Upper lobe of right lung (tissue), 1 donor: ENCODE data around the gene MAGI2. TPM values are rescaled to one million over a fixed set of nuclear protein-coding genes. Genes with fewer than 3 reads are reported as not detected.
A peak's percentile ranks its signal among the peaks of the same experiment; 100 is the strongest.

ENCODE experiments used
- ATAC-seq: fragments of 200-7000 bp; cut with Tn5 transposase; one replicate; pipeline ENCODE4 v1.9.1; 2020; ENCODE audit warnings: mild to moderate bottlenecking, moderate library complexity
- DNase-seq: peaks from one replicate; pipeline ENCODE4 v3.0.0-alpha.2; 2020
- H3K27ac ChIP-seq: fragments of 200-600 bp; one replicate; pipeline ENCODE4 v1.8.0; 2022
- H3K27me3 ChIP-seq: fragments of 200-600 bp; one replicate; pipeline ENCODE4 v1.8.0; 2022; ENCODE audit warnings: mild to moderate bottlenecking
- H3K36me3 ChIP-seq: fragments of 200-600 bp; one replicate; pipeline ENCODE4 v1.8.0; 2022
- H3K4me1 ChIP-seq: fragments of 200-600 bp; one replicate; pipeline ENCODE4 v1.8.0; 2022
- H3K4me3 ChIP-seq: fragments of 200-600 bp; one replicate; pipeline ENCODE4 v1.8.0; 2022; ENCODE audit warnings: mild to moderate bottlenecking
- H3K9me3 ChIP-seq: fragments of 200-600 bp; one replicate; pipeline ENCODE4 v1.8.0; 2022
- intact Hi-C: fragments of 100-400 bp; cut with DNase I; formaldehyde crosslinking; loops from one replicate; pipeline ENCODE4 v1.11.0; 2022
- total RNA-seq: library from RNA; stranded (reverse); fragmentation: NEBNext Ultra II Directional; extraction: Animal tissue kit (Norgen Biotek cat#: 25700); gene quantifications from one replicate; pipeline ENCODE4 v1.2.1, GENCODE V29; 2021
- TF ChIP-seq, protein P1 (sequence below): fragments of 200-600 bp; IDR thresholded peaks from one replicate; pipeline ENCODE4 v1.8.0; 2022; ENCODE audit warnings: antibody characterized with exemption
- donor health status: DM: no; HTN: yes; CAD: no; lungs with severe emphysema.

Gene MAGI2
- total RNA-seq, 1 donor from 2014 or later = 12.8 TPM

DNA sequence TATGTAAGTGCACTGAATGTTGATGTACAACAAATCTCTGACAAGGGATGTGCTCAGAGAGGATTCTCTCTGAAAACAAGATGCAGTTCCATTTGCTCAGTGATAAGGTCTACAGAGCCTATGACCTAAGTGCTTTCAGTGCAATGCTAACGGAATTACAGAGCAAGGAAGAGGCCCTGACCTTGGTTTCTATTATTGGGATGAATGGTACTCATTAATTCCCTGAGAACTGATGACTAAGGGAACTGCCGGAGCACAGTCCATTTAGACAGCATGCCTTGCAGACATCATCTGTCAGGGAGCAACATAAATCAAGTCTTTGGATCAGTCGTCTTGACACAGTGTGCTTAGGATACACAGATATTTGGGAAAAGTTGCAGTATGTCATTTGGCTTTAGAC is 1314.1 kb downstream of the MAGI2 start:
- TF ChIP-seq, protein P1, sequence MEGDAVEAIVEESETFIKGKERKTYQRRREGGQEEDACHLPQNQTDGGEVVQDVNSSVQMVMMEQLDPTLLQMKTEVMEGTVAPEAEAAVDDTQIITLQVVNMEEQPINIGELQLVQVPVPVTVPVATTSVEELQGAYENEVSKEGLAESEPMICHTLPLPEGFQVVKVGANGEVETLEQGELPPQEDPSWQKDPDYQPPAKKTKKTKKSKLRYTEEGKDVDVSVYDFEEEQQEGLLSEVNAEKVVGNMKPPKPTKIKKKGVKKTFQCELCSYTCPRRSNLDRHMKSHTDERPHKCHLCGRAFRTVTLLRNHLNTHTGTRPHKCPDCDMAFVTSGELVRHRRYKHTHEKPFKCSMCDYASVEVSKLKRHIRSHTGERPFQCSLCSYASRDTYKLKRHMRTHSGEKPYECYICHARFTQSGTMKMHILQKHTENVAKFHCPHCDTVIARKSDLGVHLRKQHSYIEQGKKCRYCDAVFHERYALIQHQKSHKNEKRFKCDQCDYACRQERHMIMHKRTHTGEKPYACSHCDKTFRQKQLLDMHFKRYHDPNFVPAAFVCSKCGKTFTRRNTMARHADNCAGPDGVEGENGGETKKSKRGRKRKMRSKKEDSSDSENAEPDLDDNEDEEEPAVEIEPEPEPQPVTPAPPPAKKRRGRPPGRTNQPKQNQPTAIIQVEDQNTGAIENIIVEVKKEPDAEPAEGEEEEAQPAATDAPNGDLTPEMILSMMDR = no peak
- no peaks in the 10 kb centered on the region for H3K27me3 ChIP-seq
- no peaks in the 10 kb centered on the region for H3K36me3 ChIP-seq
- no peak overlapping the region for H3K4me3 ChIP-seq
- DNase-seq (no peak), ATAC-seq (peak; percentile 30)
- intact Hi-C loops = no loop called here
- no peak overlapping the region for H3K27ac ChIP-seq
- H3K9me3 ChIP-seq = no peaks in the 10 kb centered on the region
- H3K4me1 ChIP-seq = no peaks in the 10 kb centered on the region

DNA sequence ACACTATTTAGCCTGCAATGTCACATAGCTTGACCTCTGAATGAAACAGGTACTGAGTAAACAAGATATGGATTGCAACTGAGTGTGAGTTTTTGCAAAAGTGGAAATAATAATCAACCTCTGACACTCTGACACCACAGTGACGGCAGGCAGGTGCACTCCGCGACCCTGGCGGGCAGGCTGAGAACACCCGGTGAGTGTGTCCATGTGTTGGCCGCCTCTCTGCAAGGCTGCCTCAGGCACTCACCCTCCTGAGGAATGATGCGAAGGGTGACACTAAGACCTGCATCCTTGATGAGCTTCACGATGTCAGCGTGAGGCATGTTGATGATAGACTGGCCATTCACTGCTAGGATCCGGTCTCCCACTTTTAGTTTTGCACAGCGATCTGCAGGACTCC is 1318.7 kb downstream of the MAGI2 start:
- Histone ChIP-seq H3K4me3 (no peak overlapping the region), H3K36me3 (no peaks in the 10 kb centered on the region), H3K27ac (no peak overlapping the region), H3K27me3 (no peaks in the 10 kb centered on the region), H3K4me1 (no peaks in the 10 kb centered on the region), H3K9me3 (no peaks in the 10 kb centered on the region)
- ATAC-seq = no peak
- no peak for DNase-seq
- TF ChIP-seq, protein P1 = no peak
- intact Hi-C loops = no loop called here

DNA sequence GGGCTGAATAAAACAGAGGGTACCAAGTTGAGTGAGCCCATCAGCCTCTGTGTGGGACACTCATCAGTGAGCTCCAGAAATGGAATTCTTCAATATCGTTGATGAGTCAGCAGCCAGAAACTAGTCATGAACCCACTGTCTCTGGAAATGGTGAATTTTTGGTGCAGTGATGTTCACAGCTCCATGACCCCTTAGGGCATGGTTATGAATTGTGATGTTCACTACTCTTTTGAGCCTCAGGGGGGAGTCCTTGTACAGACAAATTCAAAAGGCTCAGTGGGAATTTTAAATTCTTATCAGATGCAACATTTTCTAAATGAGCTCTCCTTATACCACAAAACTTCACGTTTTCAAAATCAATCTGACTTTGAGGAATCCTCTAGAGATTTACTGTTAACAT is 1319.2 kb downstream of the MAGI2 start:
- ATAC-seq (peak; percentile 55), DNase-seq (no peak)
- Histone ChIP-seq H3K27ac (no peak overlapping the region), H3K27me3 (no peaks in the 10 kb centered on the region), H3K4me1 (no peaks in the 10 kb centered on the region), H3K4me3 (no peak overlapping the region), H3K36me3 (no peaks in the 10 kb centered on the region), H3K9me3 (no peaks in the 10 kb centered on the region)
- TF ChIP-seq, protein P1 = peak; percentile 48
- intact Hi-C loops = no loop called here

DNA sequence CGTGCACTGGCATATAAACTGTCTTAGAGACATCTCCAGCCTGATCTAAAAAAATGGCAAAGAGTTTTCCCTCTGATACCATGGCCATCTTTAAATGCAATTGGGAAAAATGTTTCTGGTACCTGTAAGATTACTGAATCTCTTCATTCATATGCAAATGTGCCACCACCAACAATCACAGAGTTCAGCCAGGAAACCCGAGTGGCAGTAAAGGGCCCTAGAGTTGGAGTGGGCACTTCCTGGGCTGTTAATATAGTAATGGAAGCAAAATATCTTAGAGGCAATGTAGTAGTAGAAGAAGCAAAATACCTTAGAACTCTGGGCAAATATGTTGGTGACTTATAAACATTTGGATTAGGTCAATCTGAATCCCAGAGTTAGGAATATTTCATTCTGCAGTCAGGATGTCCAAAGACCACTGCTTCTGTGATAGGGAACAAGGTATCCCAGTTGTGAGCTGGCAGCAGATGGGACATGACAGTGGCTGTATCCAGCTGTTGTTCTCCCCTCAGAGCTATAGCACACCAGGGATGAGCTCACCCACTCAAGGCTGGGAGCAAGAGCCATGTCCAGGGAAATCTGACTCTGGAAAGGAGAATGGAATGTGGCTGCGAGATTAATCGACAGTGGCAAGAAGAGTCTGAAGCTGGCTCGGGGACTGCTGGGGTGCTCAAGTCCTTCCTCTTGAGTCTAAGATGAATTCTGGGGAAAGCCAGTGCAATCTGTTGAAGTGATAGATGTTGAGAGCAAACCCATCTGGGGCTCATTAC is 1322.8 kb downstream of the MAGI2 start:
- Histone ChIP-seq H3K36me3 (no peaks in the 10 kb centered on the region), H3K9me3 (no peaks in the 10 kb centered on the region), H3K4me3 (no peak overlapping the region), H3K27me3 (no peaks in the 10 kb centered on the region), H3K27ac (no peak overlapping the region), H3K4me1 (no peaks in the 10 kb centered on the region)
- intact Hi-C loops = no loop called here
- peak; percentile 80 for ATAC-seq
- TF ChIP-seq, protein P1 = no peak
- DNase-seq = peak; percentile 67

DNA sequence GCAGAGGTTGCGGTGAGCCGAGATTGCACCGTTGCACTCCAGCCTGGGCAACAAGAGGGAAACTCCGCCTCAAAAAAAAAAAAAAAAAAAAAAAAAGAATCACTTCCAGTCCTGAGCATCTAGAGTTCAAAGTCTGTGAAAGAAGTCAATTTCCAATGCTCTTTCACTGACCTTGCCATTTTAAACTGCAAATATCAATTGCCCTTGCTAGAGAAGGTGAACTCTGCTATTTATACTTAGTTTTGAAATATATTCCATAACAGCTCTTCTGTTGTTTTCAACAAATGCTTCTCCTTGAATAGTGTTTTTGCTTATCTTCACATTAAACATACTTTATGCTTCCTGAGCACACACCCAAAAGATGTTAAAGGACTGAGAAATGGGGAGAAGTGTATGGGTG is 1323.6 kb downstream of the MAGI2 start:
- H3K4me3 ChIP-seq = no peak overlapping the region
- intact Hi-C loops = no loop called here

More for the DNA sequence above, 1323.6 kb downstream of the MAGI2 start:
- TF ChIP-seq, protein P1 = no peak
- Histone ChIP-seq H3K27me3 (no peaks in the 10 kb centered on the region), H3K36me3 (no peaks in the 10 kb centered on the region), H3K4me1 (no peaks in the 10 kb centered on the region), H3K27ac (no peak overlapping the region), H3K9me3 (no peaks in the 10 kb centered on the region)
- DNase-seq (no peak), ATAC-seq (no peak)
